Stomach (tissue), 4 donors: ENCODE measurements around the gene PLIN1.

Source experiments
- CTCF ChIP-seq, 7 experiments: fragments of 450-650 bp in 4 of 7; fragments of 200-600 bp in 3 of 7; sonication (generic) in 3 of 7; IDR thresholded peaks; one replicate each; pipeline ENCODE4 v1.5.1; 2016 to 2019; ENCODE audit warnings: antibody characterized with exemption in 7 of 7, control low read depth in 2 of 7, mild to moderate bottlenecking in 1 of 7
- POLR2A ChIP-seq, 4 donors: fragments of 450-650 bp; IDR thresholded peaks; one replicate each; pipeline ENCODE4 v1.6.1; 2016; ENCODE audit warnings: antibody characterized with exemption in 4 of 4, control low read depth in 2 of 4, mild to moderate bottlenecking in 1 of 4, moderate library complexity in 1 of 4

GRCh38 chr15:89628301-89628700 lies 50.9 kb downstream of the PLIN1 start:
- TF ChIP-seq CTCF (IDR thresholded peaks at IDR 0.05) (no peak), POLR2A (IDR thresholded peaks at IDR 0.05) (no peak)
